D341Med (cell line): Measurements from ENCODE around the gene WRAP73.

ENCODE experiments used
- DNase-seq: peaks from one replicate; pipeline ENCODE4 v3.0.0; 2012; ENCODE audit warnings: low spot score

The WRAP73 gene

GRCh38 chr1:3611170-3612019 lies 38.5 kb downstream of the WRAP73 start, which contains the start of gene MEGF6:
TSS of gene MEGF6 (minus strand) at chr1:3611508. CDS start at chr1:3611268, 240 bp downstream.
- peak; percentile 82 for DNase-seq

- DNase-seq: no peak
Measured at GRCh38 chr1:3610527-3611169, 39.3 kb downstream of the WRAP73 start.

- no peak for DNase-seq
Measured at GRCh38 chr1:3609769-3610526, 40.0 kb downstream of the WRAP73 start.

GRCh38 chr1:3609016-3609768 lies 40.7 kb downstream of the WRAP73 start:
- no peak for DNase-seq

- DNase-seq: no peak
Measured at GRCh38 chr1:3608154-3608553, 41.7 kb downstream of the WRAP73 start.

- no peak for DNase-seq
Measured at GRCh38 chr1:3607703-3608065, 42.2 kb downstream of the WRAP73 start.

- DNase-seq: no peak
Measured at GRCh38 chr1:3606779-3607702, 42.9 kb downstream of the WRAP73 start.

GRCh38 chr1:3604997-3605823 lies 44.7 kb downstream of the WRAP73 start:
- no peak for DNase-seq

- no peak for DNase-seq
Measured at GRCh38 chr1:3604468-3604974, 45.4 kb downstream of the WRAP73 start.

GRCh38 chr1:3603571-3604467 lies 46.1 kb downstream of the WRAP73 start:
- no peak for DNase-seq

GRCh38 chr1:3603156-3603555 lies 46.7 kb downstream of the WRAP73 start:
- no peak for DNase-seq

- DNase-seq: no peak
Measured at GRCh38 chr1:3602375-3602774, 47.5 kb downstream of the WRAP73 start.

- DNase-seq: no peak
Measured at GRCh38 chr1:3601743-3602142, 48.2 kb downstream of the WRAP73 start.

- DNase-seq: no peak
Measured at GRCh38 chr1:3600354-3600753, 49.5 kb downstream of the WRAP73 start.

- no peak for DNase-seq
Measured at GRCh38 chr1:3599816-3600215, 50.1 kb downstream of the WRAP73 start.

- DNase-seq: no peak
Measured at GRCh38 chr1:3599286-3599811, 50.6 kb downstream of the WRAP73 start.

- DNase-seq: no peak
Measured at GRCh38 chr1:3598522-3599285, 51.2 kb downstream of the WRAP73 start.

- no peak for DNase-seq
Measured at GRCh38 chr1:3598051-3598491, 51.8 kb downstream of the WRAP73 start.
